ENCODE results near the gene GNA12.
"Not testable (repeated sequence)": the region's sequence is repeated elsewhere in the genome, so short reads cannot be mapped to it uniquely, and the experiment has no call there.

Gene GNA12

GRCh38 chr7:2725178-2726105, 118.7 kb downstream of the GNA12 start:
- Histone ChIP-seq H3K27ac (no peak overlapping the region), H3K36me3 (ENCODE audit: insufficient read depth, low read length) (no peaks in the 10 kb centered on the region; the same call in 1 of the 2 replicates), H3K9ac (ENCODE audit: insufficient read length) (no peak overlapping the region), H3K4me3 (no peak overlapping the region), H3K9me3 (ENCODE audit: low read depth, low read length) (no peaks in the 10 kb centered on the region)
- no peak for DNase-seq (ENCODE audit: low read depth, low spot score)
- TF ChIP-seq POLR2AphosphoS5 (IDR thresholded peaks at IDR 0.05; ENCODE audit: borderline replicate concordance, low read depth, low read length) (no peak), FOXP2 (optimal IDR thresholded peaks at IDR 0.05; ENCODE audit: control extremely low read depth, extremely low read length, insufficient read depth) (no peak)

DNA sequence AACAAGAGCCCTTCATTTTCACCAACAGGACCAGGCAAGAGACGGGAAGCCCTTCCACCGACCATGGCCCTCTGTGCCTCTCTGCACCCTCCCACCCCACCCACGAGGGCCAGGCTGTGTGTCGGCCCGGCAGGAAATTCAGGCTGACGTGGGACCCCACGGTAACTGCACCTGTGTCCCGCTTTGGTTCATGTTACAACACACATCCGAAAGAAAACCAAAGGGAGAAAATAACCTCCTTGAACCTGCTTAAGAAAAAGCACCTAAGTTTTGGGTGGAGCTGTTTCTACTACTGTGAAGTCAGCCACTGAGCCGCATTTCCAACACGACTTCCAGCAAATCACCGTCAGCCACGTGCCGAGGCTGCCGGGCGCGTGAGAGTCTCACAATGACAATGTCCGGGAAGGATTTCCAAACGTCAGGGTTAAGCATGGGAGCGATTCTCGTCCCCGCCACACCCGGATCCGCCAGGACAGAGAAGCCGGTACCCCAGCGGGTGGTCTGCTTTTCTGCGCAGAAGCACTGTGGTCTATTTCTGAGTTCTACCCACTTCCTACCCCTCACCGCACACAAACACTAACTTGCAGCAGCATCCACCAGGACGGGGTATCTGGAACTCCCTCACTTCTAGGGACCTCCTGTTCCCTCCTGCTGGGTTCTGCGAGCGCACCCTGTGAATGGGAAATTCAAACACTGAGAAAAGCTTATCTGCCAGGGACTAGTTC, 119.5 kb downstream of the GNA12 start:
- TF ChIP-seq POLR2AphosphoS5 (IDR thresholded peaks at IDR 0.05; ENCODE audit: borderline replicate concordance, low read depth, low read length) (no peak), FOXP2 (optimal IDR thresholded peaks at IDR 0.05; ENCODE audit: control extremely low read depth, extremely low read length, insufficient read depth) (no peak), EZH2 (IDR thresholded peaks at IDR 0.05) (no peak)
- Histone ChIP-seq H3K9me3 (ENCODE audit: low read depth, low read length) (no peaks in the 10 kb centered on the region), H3K9ac (ENCODE audit: insufficient read length) (no peak overlapping the region), H3K4me3 (no peak overlapping the region), H3K27ac (no peak overlapping the region), H3K36me3 (ENCODE audit: insufficient read depth, low read length) (no peaks in the 10 kb centered on the region; the same call in 1 of the 2 replicates)
- DNase-seq (ENCODE audit: low read depth, low spot score): no peak

DNA sequence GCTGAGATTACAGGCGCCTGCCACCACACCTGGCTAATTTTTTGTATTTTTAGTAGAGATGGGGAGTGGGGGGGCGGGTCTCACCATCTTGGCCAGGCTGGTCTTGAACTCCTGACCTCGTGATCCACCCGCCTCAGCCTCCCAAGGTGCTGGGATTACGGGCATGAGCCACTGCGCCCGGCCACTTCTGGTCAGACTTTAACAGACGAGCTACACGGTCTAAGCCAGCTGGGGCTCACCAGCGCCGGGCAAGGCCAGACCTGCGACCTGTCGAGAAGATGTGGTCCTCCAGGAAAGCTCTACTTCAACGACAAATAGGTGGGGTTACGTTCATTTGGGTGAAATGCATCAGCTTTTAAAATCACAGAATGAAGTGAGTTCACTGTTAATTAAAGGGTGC, 120.1 kb downstream of the GNA12 start:
- H3K4me3 ChIP-seq; DNase-seq (ENCODE audit: low read depth, low spot score); H3K27ac ChIP-seq; H3K36me3 ChIP-seq (ENCODE audit: insufficient read depth, low read length); H3K9ac ChIP-seq (ENCODE audit: insufficient read length); H3K9me3 ChIP-seq (ENCODE audit: low read depth, low read length): not testable (repeated sequence)

DNA sequence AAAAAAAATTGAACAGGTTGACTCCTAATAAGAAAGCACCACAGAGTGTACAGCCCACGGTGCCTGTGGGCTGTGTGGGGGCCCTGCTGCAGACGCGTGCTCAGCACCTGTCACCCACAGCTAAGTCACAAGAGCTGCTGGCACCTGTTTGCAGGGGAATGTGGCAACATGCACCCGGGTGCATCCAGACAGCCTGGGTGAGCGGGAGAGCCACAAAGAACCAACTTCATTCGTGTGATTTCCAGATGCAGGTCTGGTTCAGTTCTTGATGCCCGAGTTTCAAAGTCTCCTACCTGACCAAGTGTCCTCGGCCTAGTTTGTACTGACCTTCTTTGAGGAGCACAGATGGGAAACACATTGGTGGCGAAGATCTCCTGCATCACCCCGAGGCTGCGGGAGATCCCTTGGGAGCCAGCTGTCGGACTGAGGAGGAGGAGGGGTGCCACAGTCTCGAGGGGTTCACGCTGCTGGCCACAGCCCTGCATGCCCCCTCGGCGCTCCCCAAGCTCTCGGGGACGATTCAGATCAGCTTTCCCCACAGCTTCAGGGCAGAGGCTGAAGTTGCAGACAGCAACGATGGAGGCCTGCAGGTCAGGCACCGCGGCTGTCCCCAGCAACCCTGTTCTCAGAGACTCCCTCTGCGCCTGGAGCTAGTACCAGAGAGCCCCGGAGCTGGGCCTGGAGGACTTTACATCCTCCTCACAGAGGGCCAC, 120.8 kb downstream of the GNA12 start:
- TF ChIP-seq FOXP2 (optimal IDR thresholded peaks at IDR 0.05; ENCODE audit: control extremely low read depth, extremely low read length, insufficient read depth) (no peak), POLR2AphosphoS5 (IDR thresholded peaks at IDR 0.05; ENCODE audit: borderline replicate concordance, low read depth, low read length) (no peak), EZH2 (IDR thresholded peaks at IDR 0.05) (no peak)
- Histone ChIP-seq H3K27ac (no peak overlapping the region), H3K4me3 (no peak overlapping the region), H3K9me3 (ENCODE audit: low read depth, low read length) (no peaks in the 10 kb centered on the region), H3K36me3 (ENCODE audit: insufficient read depth, low read length) (no peaks in the 10 kb centered on the region; the same call in 1 of the 2 replicates), H3K9ac (ENCODE audit: insufficient read length) (no peak overlapping the region)
- no peak for DNase-seq (ENCODE audit: low read depth, low spot score)

GRCh38 chr7:2722591-2722990, 121.5 kb downstream of the GNA12 start:
- Histone ChIP-seq H3K9me3 (ENCODE audit: low read depth, low read length) (no peaks in the 10 kb centered on the region), H3K9ac (ENCODE audit: insufficient read length) (no peak overlapping the region), H3K27ac (no peak overlapping the region), H3K4me3 (no peak overlapping the region), H3K36me3 (ENCODE audit: insufficient read depth, low read length) (no peaks in the 10 kb centered on the region; the same call in 1 of the 2 replicates)
- no peak for TF ChIP-seq EZH2 (IDR thresholded peaks at IDR 0.05)
- no peak for TF ChIP-seq POLR2AphosphoS5 (IDR thresholded peaks at IDR 0.05; ENCODE audit: borderline replicate concordance, low read depth, low read length)
- TF ChIP-seq FOXP2 (optimal IDR thresholded peaks at IDR 0.05; ENCODE audit: control extremely low read depth, extremely low read length, insufficient read depth): no peak
- no peak for DNase-seq (ENCODE audit: low read depth, low spot score)

- Histone ChIP-seq H3K9me3 (ENCODE audit: low read depth, low read length) (no peaks in the 10 kb centered on the region), H3K27ac (no peak overlapping the region), H3K36me3 (ENCODE audit: insufficient read depth, low read length) (no peaks in the 10 kb centered on the region; the same call in 1 of the 2 replicates), H3K4me3 (no peak overlapping the region), H3K9ac (ENCODE audit: insufficient read length) (no peak overlapping the region)
- no peak for DNase-seq (ENCODE audit: low read depth, low spot score)
- TF ChIP-seq EZH2 (IDR thresholded peaks at IDR 0.05) (no peak), POLR2AphosphoS5 (IDR thresholded peaks at IDR 0.05; ENCODE audit: borderline replicate concordance, low read depth, low read length) (no peak), FOXP2 (optimal IDR thresholded peaks at IDR 0.05; ENCODE audit: control extremely low read depth, extremely low read length, insufficient read depth) (no peak)
These were observed 122.3 kb downstream of the GNA12 start for GRCh38 chr7:2721842-2722241.

DNA sequence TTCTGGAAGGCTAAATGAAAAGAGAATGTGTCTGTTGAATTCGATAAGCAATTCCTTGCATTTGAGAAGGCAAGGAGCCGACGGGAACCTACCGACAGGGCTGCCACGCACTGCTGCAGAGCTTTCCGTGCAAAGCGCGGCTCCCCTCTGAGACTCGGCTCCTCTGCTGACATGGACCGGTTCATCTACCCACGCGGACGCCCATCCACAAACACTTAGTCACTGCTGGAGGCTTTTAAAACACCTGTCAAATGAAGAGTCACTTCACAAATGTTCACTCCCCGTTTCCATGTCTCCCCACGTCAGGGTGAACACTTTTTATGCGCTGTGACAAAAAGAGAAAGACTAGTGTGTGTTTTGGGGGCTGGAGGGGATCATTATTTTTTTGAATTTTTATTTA, 124.1 kb downstream of the GNA12 start:
- H3K4me3 ChIP-seq: no peak overlapping the region
- H3K36me3 ChIP-seq (ENCODE audit: insufficient read depth, low read length): no peaks in the 10 kb centered on the region
- TF ChIP-seq EZH2 (IDR thresholded peaks at IDR 0.05) (no peak), POLR2AphosphoS5 (IDR thresholded peaks at IDR 0.05; ENCODE audit: borderline replicate concordance, low read depth, low read length) (no peak), FOXP2 (optimal IDR thresholded peaks at IDR 0.05; ENCODE audit: control extremely low read depth, extremely low read length, insufficient read depth) (no peak)
- H3K9ac ChIP-seq (ENCODE audit: insufficient read length): no peak overlapping the region
- no peak overlapping the region for H3K27ac ChIP-seq
- no peaks in the 10 kb centered on the region for H3K9me3 ChIP-seq (ENCODE audit: low read depth, low read length)
- no peak for DNase-seq (ENCODE audit: low read depth, low spot score)

GRCh38 chr7:2719007-2719406, 125.1 kb downstream of the GNA12 start:
- no peak overlapping the region for H3K9ac ChIP-seq (ENCODE audit: insufficient read length)
- no peak for DNase-seq (ENCODE audit: low read depth, low spot score)
- TF ChIP-seq EZH2 (IDR thresholded peaks at IDR 0.05) (no peak), POLR2AphosphoS5 (IDR thresholded peaks at IDR 0.05; ENCODE audit: borderline replicate concordance, low read depth, low read length) (no peak), FOXP2 (optimal IDR thresholded peaks at IDR 0.05; ENCODE audit: control extremely low read depth, extremely low read length, insufficient read depth) (no peak)
- H3K36me3 ChIP-seq (ENCODE audit: insufficient read depth, low read length): no peaks in the 10 kb centered on the region
- H3K27ac ChIP-seq: no peak overlapping the region
- no peak overlapping the region for H3K4me3 ChIP-seq
- no peaks in the 10 kb centered on the region for H3K9me3 ChIP-seq (ENCODE audit: low read depth, low read length)

Data from SK-N-MC (cell line).